KMS-11 (cell line): ENCODE results near the gene MRPL39.

Source experiments
- H2AFZ ChIP-seq: fragments of 200-600 bp; sonication (generic); 2 replicates; pipeline ENCODE4 v1.6.1; 2016; ENCODE audit warnings: antibody characterized with exemption, mixed run types, low read depth
- H3K27ac ChIP-seq: fragments of 200-600 bp; sonication (generic); 2 replicates; pipeline ENCODE4 v1.6.1; 2016; ENCODE audit warnings: mild to moderate bottlenecking, mixed run types
- H3K27me3 ChIP-seq: fragments of 200-600 bp; sonication (generic); 2 replicates; pipeline ENCODE4 v1.6.1; 2017; ENCODE audit warnings: mild to moderate bottlenecking, low read depth, mixed run types, moderate library complexity; ENCODE audit not compliant: insufficient read depth
- H3K36me3 ChIP-seq: fragments of 200-600 bp; sonication (generic); 2 replicates; pipeline ENCODE4 v1.6.1; 2017; ENCODE audit warnings: mild to moderate bottlenecking, mixed run types; ENCODE audit not compliant: insufficient read depth
- H3K4me1 ChIP-seq: fragments of 200-600 bp; sonication (generic); 2 replicates; pipeline ENCODE4 v1.6.1; 2016; ENCODE audit warnings: mild to moderate bottlenecking, low read depth, mixed run types; ENCODE audit not compliant: poor library complexity, severe bottlenecking
- H3K4me2 ChIP-seq: fragments of 200-600 bp; sonication (generic); 2 replicates; pipeline ENCODE4 v1.7.0; 2016; ENCODE audit warnings: mild to moderate bottlenecking, mixed run types
- H3K4me3 ChIP-seq: fragments of 200-600 bp; sonication (generic); IDR thresholded peaks from 2 replicates; pipeline ENCODE4 v1.6.1; 2017; ENCODE audit warnings: low read depth, low read length, mixed read lengths; ENCODE audit not compliant: insufficient read depth
- H3K79me2 ChIP-seq: fragments of 200-600 bp; sonication (generic); 2 replicates; pipeline ENCODE4 v1.6.1; 2016; ENCODE audit warnings: low read depth, mixed run types; ENCODE audit not compliant: insufficient read depth
- H3K9ac ChIP-seq: fragments of 200-600 bp; sonication (generic); 2 replicates; pipeline ENCODE4 v1.6.1; 2016; ENCODE audit warnings: mild to moderate bottlenecking, mixed run types
- H4K20me1 ChIP-seq: fragments of 200-600 bp; sonication (generic); 2 replicates; pipeline ENCODE4 v1.6.1; 2016; ENCODE audit warnings: mild to moderate bottlenecking, mixed run types; ENCODE audit not compliant: insufficient read depth
- CTCF ChIP-seq: fragments of 200-600 bp; sonication (generic); conservative IDR thresholded peaks from 2 replicates; pipeline ENCODE4 v1.6.1; 2017; ENCODE audit warnings: low read depth, mild to moderate bottlenecking, antibody characterized with exemption, low read length, moderate library complexity, mixed read lengths

MRPL39 gene

GRCh38 chr21:25607151-25608043 lies at the start of gene MRPL39:
Gene MRPL39, minus strand, starts transcription at chr21:25607481. Its CDS starts 6 bp downstream, at chr21:25607475.
- Histone ChIP-seq H3K9ac (peak within 1 kb of the TSS; percentile 85), H2AFZ (peak within 1 kb of the TSS; percentile 97), H4K20me1 (no peaks in the 10 kb centered on the region), H3K4me2 (peak within 1 kb of the TSS; percentile 99), H3K36me3 (no peaks in the 10 kb centered on the region), H3K4me3 (no peak within 1 kb of the TSS), H3K27ac (peak within 1 kb of the TSS; percentile 51), H3K4me1 (peaks cover 8% of the 10 kb centered on the region), H3K79me2 (peaks cover 14% of the 10 kb centered on the region), H3K27me3 (no peaks in the 10 kb centered on the region)
- peak; percentile 58 for TF ChIP-seq CTCF

GRCh38 chr21:25656412-25656811 lies 49.1 kb upstream of the MRPL39 start:
- TF ChIP-seq CTCF: no peak
- Histone ChIP-seq H3K9ac (no peak overlapping the region), H3K27ac (no peak overlapping the region), H3K27me3 (no peaks in the 10 kb centered on the region), H3K36me3 (no peaks in the 10 kb centered on the region), H4K20me1 (no peaks in the 10 kb centered on the region), H2AFZ (no peak overlapping the region), H3K79me2 (no peaks in the 10 kb centered on the region), H3K4me1 (no peaks in the 10 kb centered on the region), H3K4me3 (no peak overlapping the region), H3K4me2 (no peak overlapping the region)

GRCh38 chr21:25649146-25649545 lies 41.9 kb upstream of the MRPL39 start:
- Histone ChIP-seq H3K27ac (no peak overlapping the region), H3K36me3 (no peaks in the 10 kb centered on the region), H3K9ac (no peak overlapping the region), H2AFZ (no peak overlapping the region), H3K4me2 (no peak overlapping the region), H3K4me3 (no peak overlapping the region), H3K27me3 (no peaks in the 10 kb centered on the region), H3K4me1 (no peaks in the 10 kb centered on the region), H3K79me2 (no peaks in the 10 kb centered on the region), H4K20me1 (no peaks in the 10 kb centered on the region)
- TF ChIP-seq CTCF: no peak

GRCh38 chr21:25647647-25648046 lies 40.4 kb upstream of the MRPL39 start:
- no peaks in the 10 kb centered on the region for H3K27me3 ChIP-seq
- no peaks in the 10 kb centered on the region for H3K36me3 ChIP-seq
- H3K4me2 ChIP-seq: no peak overlapping the region
- H2AFZ ChIP-seq: no peak overlapping the region
- no peaks in the 10 kb centered on the region for H4K20me1 ChIP-seq
- no peak overlapping the region for H3K9ac ChIP-seq
- no peak overlapping the region for H3K27ac ChIP-seq
- H3K79me2 ChIP-seq: no peaks in the 10 kb centered on the region
- H3K4me1 ChIP-seq: no peaks in the 10 kb centered on the region
- H3K4me3 ChIP-seq: no peak overlapping the region
- TF ChIP-seq CTCF: no peak
